Activated naive CD4-positive, alpha-beta T cell treated with anti-CD3 and anti-CD28 coated beads, Interleukin-2, amount 50 U/mL, for 72 hours (primary cell): ENCODE results near the gene CHST13. TPM values are rescaled to one million over a fixed set of nuclear protein-coding genes. Genes with fewer than 3 reads are reported as not detected.
A peak's percentile ranks its signal among the peaks of the same experiment; 100 is the strongest.

ENCODE experiments used
- ATAC-seq, 2 donors: fragments of 150-1000 bp; cut with Tn5 transposase; 2 replicates each; pipeline ENCODE4 v1.10.0; 2021; ENCODE audit warnings: mild to moderate bottlenecking in 2 of 2, moderate library complexity in 2 of 2
- DNase-seq, 2 donors: peaks; one replicate each; pipeline ENCODE4 v3.0.0; 2021 to 2022; ENCODE audit warnings: low spot score in 2 of 2
- H3K27ac Mint-ChIP-seq, 2 donors: one replicate each; pipeline ENCODE4 v1.8.0; 2022; ENCODE audit warnings: mild to moderate bottlenecking in 2 of 2, mixed read lengths in 2 of 2
- H3K36me3 Mint-ChIP-seq, 2 donors: one replicate each; pipeline ENCODE4 v1.8.0; 2022; ENCODE audit warnings: mixed read lengths in 2 of 2
- H3K9me3 Mint-ChIP-seq, 2 donors: one replicate each; pipeline ENCODE4 v1.8.0; 2022; ENCODE audit warnings: mixed read lengths in 2 of 2
- total RNA-seq, 2 donors: library from RNA; stranded (reverse); gene quantifications; one replicate each; pipeline ENCODE4 v1.2.3, GENCODE V29; 2022

The CHST13 gene
- total RNA-seq, 2 donors from 2014 or later, result not detected

GRCh38 chr3:126515066-126515706, 8.8 kb upstream of the CHST13 start:
- Mint-ChIP-seq H3K27ac (no peak overlapping the region), H3K9me3 (no peaks in the 10 kb centered on the region), H3K36me3 (no peaks in the 10 kb centered on the region)
- DNase-seq (no peak), ATAC-seq (no peak)

GRCh38 chr3:126516152-126516935, 7.6 kb upstream of the CHST13 start:
- Mint-ChIP-seq H3K27ac (no peak overlapping the region), H3K9me3 (no peaks in the 10 kb centered on the region), H3K36me3 (no peaks in the 10 kb centered on the region)
- ATAC-seq (no peak), DNase-seq (no peak)

- H3K9me3 Mint-ChIP-seq, result no peaks in the 10 kb centered on the region
- no peak for DNase-seq
- no peaks in the 10 kb centered on the region for H3K36me3 Mint-ChIP-seq
- no peak overlapping the region for H3K27ac Mint-ChIP-seq
- no peak for ATAC-seq
Observed at GRCh38 chr3:126516936-126517290, 7.0 kb upstream of the CHST13 start.

- H3K27ac Mint-ChIP-seq, result no peak within 1 kb of the TSS
- ATAC-seq (no peak), DNase-seq (no peak)
- H3K36me3 Mint-ChIP-seq, result no peaks in the 10 kb centered on the region
- no peaks in the 10 kb centered on the region for H3K9me3 Mint-ChIP-seq
Observed at GRCh38 chr3:126517291-126517951, 6.5 kb upstream of the CHST13 start, which contains the start of gene UROC1. Gene UROC1 (minus strand): TSS chr3:126517773. CDS start chr3:126517719, 54 bp downstream.

- H3K36me3 Mint-ChIP-seq, result no peaks in the 10 kb centered on the region
- H3K27ac Mint-ChIP-seq, result no peak overlapping the region
- DNase-seq (no peak), ATAC-seq (no peak)
- H3K9me3 Mint-ChIP-seq, result no peaks in the 10 kb centered on the region
Observed at GRCh38 chr3:126517986-126518778, 5.8 kb upstream of the CHST13 start.

- H3K36me3 Mint-ChIP-seq, result no peaks in the 10 kb centered on the region
- no peak overlapping the region for H3K27ac Mint-ChIP-seq
- no peak for ATAC-seq
- no peaks in the 10 kb centered on the region for H3K9me3 Mint-ChIP-seq
- no peak for DNase-seq
Observed at GRCh38 chr3:126518779-126519177, 5.2 kb upstream of the CHST13 start.

GRCh38 chr3:126519506-126520455, 4.2 kb upstream of the CHST13 start:
- Mint-ChIP-seq H3K9me3 (no peaks in the 10 kb centered on the region), H3K36me3 (no peaks in the 10 kb centered on the region), H3K27ac (no peak overlapping the region)
- DNase-seq (peak in 1 of 2 donors; percentile 44), ATAC-seq (no peak)

GRCh38 chr3:126521122-126521891, 2.6 kb upstream of the CHST13 start:
- Mint-ChIP-seq H3K27ac (peak overlapping the region in 1 of 2 donors; percentile 4), H3K9me3 (no peaks in the 10 kb centered on the region), H3K36me3 (no peaks in the 10 kb centered on the region)
- DNase-seq (no peak), ATAC-seq (no peak)

GRCh38 chr3:126522363-126522788, 1.6 kb upstream of the CHST13 start:
- Mint-ChIP-seq H3K9me3 (no peaks in the 10 kb centered on the region), H3K27ac (no peak overlapping the region), H3K36me3 (no peaks in the 10 kb centered on the region)
- peak in 1 of 2 donors; percentile 49 for DNase-seq
- no peak for ATAC-seq

- Mint-ChIP-seq H3K9me3 (no peaks in the 10 kb centered on the region), H3K36me3 (no peaks in the 10 kb centered on the region), H3K27ac (no peak overlapping the region)
- no peak for DNase-seq
- ATAC-seq, result peak in 1 of 2 donors; percentile 38
Observed at GRCh38 chr3:126524429-126524988, 554 bp downstream of the CHST13 start.

- ATAC-seq (no peak), DNase-seq (no peak)
- Mint-ChIP-seq H3K9me3 (no peaks in the 10 kb centered on the region), H3K27ac (no peak overlapping the region), H3K36me3 (no peaks in the 10 kb centered on the region)
Observed at GRCh38 chr3:126525091-126525852, 1.3 kb downstream of the CHST13 start.

- Mint-ChIP-seq H3K36me3 (no peaks in the 10 kb centered on the region), H3K27ac (no peak overlapping the region), H3K9me3 (no peaks in the 10 kb centered on the region)
- DNase-seq, result no peak
- no peak for ATAC-seq
Observed at GRCh38 chr3:126525853-126526667, 2.1 kb downstream of the CHST13 start.

GRCh38 chr3:126526668-126527005, 2.7 kb downstream of the CHST13 start:
- H3K9me3 Mint-ChIP-seq, result no peaks in the 10 kb centered on the region

GRCh38 chr3:126527006-126527405, 3.1 kb downstream of the CHST13 start:
- ATAC-seq, result no peak
- Mint-ChIP-seq H3K36me3 (no peaks in the 10 kb centered on the region), H3K27ac (no peak overlapping the region), H3K9me3 (no peaks in the 10 kb centered on the region)
- DNase-seq, result no peak

More at GRCh38 chr3:126526668-126527005, 2.7 kb downstream of the CHST13 start:
- DNase-seq (no peak), ATAC-seq (no peak)
- Mint-ChIP-seq H3K36me3 (no peaks in the 10 kb centered on the region), H3K27ac (no peak overlapping the region)
